Amygdala (tissue), 56 donors: ENCODE measurements around the gene PA2G4.
"Not testable (repeated sequence)": the region's sequence is repeated elsewhere in the genome, so short reads cannot be mapped to it uniquely, and the experiment has no call there.

Source experiments
- DNase-seq, 56 donors: peaks; one replicate each; lab custom pipeline; 2025; lab: John Stamatoyannopoulos, UW

Gene PA2G4

DNA sequence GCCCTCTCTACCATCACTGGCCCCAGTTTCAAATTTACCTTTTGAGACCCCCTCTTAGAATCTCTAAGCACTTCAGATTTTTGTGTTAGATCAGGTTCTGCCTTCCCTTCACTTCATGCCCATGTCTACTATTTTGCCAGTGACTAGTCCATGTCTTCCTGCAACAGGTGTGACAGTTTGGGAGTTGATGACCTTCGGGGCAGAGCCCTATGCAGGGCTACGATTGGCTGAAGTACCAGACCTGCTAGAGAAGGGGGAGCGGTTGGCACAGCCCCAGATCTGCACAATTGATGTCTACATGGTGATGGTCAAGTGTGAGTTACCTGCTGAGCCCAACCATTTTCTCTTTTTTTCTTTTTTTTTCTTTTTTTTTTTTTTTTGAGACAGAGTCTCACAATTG lies 5.8 kb upstream of the PA2G4 start:
- DNase-seq = no peak

DNA sequence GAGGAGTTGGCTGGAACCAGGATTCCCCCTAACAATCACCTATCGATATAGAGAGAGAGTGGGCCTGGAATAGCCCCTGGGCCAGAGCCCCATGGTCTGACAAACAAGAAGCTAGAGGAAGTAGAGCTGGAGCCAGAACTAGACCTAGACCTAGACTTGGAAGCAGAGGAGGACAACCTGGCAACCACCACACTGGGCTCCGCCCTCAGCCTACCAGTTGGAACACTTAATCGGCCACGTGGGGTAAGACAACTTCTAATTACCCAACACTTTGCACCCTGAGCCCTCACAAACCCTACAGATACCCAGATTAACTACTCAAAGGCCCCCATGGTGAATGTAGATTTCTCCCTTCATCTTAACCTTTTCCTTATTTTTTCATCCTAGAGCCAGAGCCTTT lies 4.6 kb upstream of the PA2G4 start:
- DNase-seq = no peak

DNA sequence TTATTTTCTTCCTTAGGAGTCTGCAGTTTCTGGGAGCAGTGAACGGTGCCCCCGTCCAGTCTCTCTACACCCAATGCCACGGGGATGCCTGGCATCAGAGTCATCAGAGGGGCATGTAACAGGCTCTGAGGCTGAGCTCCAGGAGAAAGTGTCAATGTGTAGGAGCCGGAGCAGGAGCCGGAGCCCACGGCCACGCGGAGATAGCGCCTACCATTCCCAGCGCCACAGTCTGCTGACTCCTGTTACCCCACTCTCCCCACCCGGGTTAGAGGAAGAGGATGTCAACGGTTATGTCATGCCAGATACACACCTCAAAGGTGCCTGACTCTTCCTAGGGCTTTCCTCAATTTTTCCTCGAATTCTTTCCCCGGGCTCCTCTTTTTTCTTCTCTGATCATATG lies 3.3 kb upstream of the PA2G4 start:
- no peak for DNase-seq

- DNase-seq = no peak
Observed at GRCh38 chr12:56102683-56103065, 1.7 kb upstream of the PA2G4 start.

GRCh38 chr12:56103066-56103711 lies 1.2 kb upstream of the PA2G4 start:
- DNase-seq = no peak

DNA sequence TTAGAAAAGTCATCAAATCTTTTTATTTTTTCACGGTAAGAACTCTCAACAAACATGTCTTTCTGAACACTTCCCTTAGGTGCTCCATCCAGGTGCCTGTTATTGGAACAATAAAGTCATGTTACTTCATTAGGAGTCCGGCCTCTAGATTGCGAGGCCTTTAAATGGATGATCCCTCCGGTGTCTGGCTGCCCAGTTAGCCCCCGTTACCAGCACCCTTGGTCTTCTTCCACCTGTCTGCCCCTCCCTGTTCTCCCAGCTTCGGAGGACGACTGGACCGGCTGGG lies 593 bp upstream of the PA2G4 start:
- DNase-seq = no peak

DNA sequence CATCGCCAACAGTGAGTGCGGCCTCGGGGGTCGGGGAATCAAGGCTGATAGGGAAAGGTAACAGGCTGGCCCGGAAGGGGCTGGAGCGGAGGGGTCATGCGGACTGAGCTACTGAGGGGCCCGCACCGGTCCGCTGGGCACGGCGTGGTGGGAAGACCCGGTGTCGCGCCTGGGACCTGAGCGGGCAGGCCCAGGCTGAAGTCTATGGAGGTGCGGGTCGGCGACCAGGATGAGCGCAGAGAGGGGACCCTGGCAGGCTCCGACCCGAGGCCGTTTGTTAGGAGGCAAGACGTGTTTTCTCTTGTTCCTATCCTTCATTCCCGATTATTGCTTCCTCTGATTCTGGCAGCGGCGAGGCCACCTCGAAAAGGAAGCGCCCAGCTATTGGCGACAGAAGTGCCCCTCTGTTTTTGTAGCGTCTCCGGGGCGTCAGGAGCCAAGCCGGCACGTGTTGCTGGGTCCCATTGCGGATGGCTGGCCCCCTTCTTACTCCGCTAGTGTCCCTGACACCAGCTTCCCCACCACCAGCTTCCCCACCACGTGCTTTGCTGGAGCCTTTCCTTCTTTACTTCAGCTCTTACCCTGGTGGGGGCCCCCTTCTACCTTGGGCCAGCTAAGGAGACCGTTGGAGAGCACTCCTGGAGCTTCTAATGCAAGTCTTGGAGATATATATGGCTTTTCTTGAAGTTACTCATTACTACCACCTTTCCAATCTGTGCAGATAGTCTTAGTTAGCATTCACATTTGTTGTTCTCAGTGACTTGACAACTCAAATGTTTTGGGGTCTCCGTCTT lies 653 bp downstream of the PA2G4 start:
- DNase-seq = peak in 2 of 56 donors; percentile 28 to 32

- no peak for DNase-seq
Observed at GRCh38 chr12:56105609-56105902, 1.2 kb downstream of the PA2G4 start.

DNA sequence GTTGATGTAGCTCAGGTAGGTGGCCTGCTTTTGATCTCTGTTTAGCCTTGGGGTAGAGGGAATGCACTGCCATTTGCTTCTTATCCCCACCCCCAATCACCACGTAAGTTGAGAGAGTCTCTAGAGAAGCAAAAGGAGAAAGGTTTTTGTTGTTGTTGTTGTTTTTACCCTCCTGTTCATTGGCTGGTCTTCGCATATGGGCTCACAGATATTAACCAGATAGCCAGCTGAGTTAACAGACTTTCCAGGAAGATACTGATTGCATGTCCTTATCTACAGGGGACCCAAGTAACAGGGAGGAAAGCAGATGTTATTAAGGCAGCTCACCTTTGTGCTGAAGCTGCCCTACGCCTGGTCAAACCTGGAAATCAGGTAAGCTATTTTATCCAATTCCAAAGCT lies 2.9 kb downstream of the PA2G4 start:
- no peak for DNase-seq

GRCh38 chr12:56110571-56110970 lies 6.2 kb downstream of the PA2G4 start:
- no peak for DNase-seq

GRCh38 chr12:56114084-56114483 lies 9.7 kb downstream of the PA2G4 start:
- no peak for DNase-seq

DNA sequence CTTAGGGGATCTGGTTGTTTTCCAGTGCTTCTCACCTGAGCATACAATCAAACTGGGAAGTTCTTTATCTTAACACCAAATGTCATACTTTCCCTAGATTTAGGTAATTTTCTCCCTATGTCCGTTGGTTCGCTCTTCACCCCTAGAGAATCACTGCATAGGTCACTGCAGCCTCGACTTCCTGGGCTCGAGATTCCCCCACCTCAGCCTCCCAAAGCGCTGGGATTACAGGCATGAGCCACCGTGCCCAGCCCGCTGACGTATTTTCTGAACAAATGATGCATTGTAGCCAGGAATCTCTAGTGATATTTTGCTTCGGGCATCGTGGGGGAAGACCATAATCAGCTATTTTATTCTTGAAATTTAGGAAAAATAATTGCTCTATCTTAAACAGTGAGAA lies 11.0 kb downstream of the PA2G4 start:
- DNase-seq = peak in 9 of 56 donors; percentile 3 to 30 (median 6)

DNA sequence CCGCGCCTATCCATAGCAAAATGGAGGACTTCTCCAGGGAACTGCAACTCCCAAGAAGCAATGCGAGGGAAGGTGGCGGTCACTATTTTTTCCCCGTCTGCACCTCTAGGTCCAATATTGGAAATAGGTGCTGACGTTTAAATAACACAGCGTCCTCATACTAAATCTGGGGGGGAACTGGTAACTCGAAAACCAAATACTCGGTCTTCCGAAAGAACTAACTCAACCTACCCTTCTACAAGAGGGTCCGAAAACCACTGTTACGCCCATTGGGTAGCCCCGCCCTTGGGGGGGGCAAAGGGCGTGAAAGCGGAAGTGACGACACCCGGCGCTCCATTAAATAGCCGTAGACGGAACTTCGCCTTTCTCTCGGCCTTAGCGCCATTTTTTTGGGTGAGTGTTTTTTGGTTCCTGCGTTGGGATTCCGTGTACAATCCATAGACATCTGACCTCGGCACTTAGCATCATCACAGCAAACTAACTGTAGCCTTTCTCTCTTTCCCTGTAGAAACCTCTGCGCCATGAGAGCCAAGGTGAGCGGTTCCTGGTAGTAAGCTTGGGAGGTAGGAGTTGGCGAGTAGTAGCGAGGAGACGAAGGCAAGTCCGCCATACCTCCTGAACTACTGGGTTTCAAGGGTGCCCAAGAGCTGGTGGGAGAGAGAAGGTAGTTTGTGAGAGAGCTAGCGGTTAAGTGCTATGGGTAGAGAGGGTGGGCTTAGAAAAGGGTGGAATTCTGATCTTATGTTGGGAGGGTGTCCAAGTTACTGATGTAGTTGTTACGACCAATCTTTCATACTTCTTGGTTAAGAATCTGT lies 12.1 kb downstream of the PA2G4 start, which contains the start of gene RPL41:
RPL41 (plus strand) TSS at position 367 of the 815 bp plus-strand sequence.
- peak; percentile 63 to 97 (median 88) for DNase-seq

DNA sequence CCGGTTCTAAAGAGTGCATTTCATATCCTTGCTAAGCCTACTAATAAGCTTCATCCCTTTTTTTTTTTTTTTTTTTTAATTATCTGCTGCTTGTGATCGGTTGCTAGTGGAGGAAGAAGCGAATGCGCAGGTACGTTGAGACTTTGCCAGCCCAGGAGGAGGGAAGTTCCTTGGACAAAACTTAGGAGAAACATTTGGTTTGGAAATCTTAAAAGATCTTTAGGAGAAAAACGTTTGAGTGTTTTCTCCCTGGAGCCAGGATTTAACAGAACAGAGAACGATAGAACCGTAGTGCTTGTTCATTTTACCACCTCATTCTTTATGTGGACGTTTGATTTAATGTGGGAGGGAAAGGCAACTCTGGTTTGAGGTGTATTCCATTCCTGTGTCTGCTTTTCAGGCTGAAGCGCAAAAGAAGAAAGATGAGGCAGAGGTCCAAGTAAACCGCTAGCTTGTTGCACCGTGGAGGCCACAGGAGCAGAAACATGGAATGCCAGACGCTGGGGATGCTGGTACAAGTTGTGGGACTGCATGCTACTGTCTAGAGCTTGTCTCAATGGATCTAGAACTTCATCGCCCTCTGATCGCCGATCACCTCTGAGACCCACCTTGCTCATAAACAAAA lies 12.8 kb downstream of the PA2G4 start:
- not testable (repeated sequence) for DNase-seq

- peak; percentile 66 to 98 (median 94) for DNase-seq
Observed at GRCh38 chr12:56117778-56118687, 13.7 kb downstream of the PA2G4 start, which contains the start of gene ZC3H10. Gene ZC3H10, plus strand, starts transcription at chr12:56118266. Its CDS starts 2,297 bp downstream, at chr12:56120563.

- no peak for DNase-seq
Observed at GRCh38 chr12:56118688-56119357, 14.5 kb downstream of the PA2G4 start.

DNA sequence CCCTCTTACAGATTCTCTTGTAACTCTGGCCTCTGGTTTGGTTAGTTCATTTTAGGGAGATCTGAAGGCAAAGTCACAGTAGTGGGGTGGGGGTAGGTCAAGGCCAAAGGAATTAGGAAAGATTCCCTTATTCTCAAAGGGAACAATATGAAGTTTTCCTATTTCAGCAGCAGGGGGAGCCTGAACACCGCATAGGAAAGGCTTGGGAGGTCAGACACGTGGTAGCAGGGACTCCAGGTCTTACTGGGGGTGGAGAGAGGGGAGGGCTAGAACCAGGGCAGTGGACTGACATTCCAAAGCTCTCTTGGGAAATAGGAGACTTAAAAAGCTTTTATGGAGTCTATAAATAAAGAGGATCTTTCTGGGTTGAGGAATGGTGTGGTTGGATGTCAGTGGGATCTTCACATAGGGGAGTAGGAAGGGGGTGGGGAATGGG lies 15.0 kb downstream of the PA2G4 start:
- peak in 41 of 56 donors; percentile 2 to 59 (median 26) for DNase-seq

GRCh38 chr12:56120158-56120846 lies 15.9 kb downstream of the PA2G4 start:
- DNase-seq = no peak
